ENCODE results near the gene CTRB1. TPM values are rescaled to one million over a fixed set of nuclear protein-coding genes. Genes with fewer than 3 reads are reported as not detected.

CTRB1 gene
- total RNA-seq, 1 experiment from 2014 or later, result not detected

- Histone ChIP-seq H3K27me3 (ENCODE audit: insufficient read depth, low read length) (no peaks in the 10 kb centered on the region), H3K23ac (ENCODE audit: insufficient read length, low read depth, low read length) (no peak overlapping the region), H3K9me3 (ENCODE audit: control insufficient read depth, low read depth, low read length) (peaks cover 20% of the 10 kb centered on the region), H2BK20ac (ENCODE audit: low read depth, low read length, poor library complexity, severe bottlenecking) (no peak overlapping the region), H2AK5ac (ENCODE audit: insufficient read length, low read length) (no peak overlapping the region), H3T11ph (ENCODE audit: low read length) (no peak overlapping the region), H3K4me2 (ENCODE audit: insufficient read depth, insufficient read length, low read length) (no peak overlapping the region), H3K4me1 (ENCODE audit: insufficient read depth, low read length) (no peaks in the 10 kb centered on the region), H3K27ac (ENCODE audit: insufficient read length, low read depth, low read length) (no peak overlapping the region), H3K56ac (ENCODE audit: insufficient read length, low read depth, low read length) (no peak overlapping the region), H3K18ac (ENCODE audit: insufficient read length, low read depth, low read length) (no peak overlapping the region), H3K79me1 (ENCODE audit: insufficient read depth, low read depth, low read length, poor library complexity, severe bottlenecking) (no peaks in the 10 kb centered on the region), H3K9ac (ENCODE audit: extremely low read depth, insufficient read length, low read length) (no peak overlapping the region), H4K91ac (ENCODE audit: insufficient read length, low read depth, low read length) (no peak overlapping the region), H2BK12ac (ENCODE audit: insufficient read length, low read depth, low read length) (no peak overlapping the region), H4K8ac (replicated peaks; ENCODE audit: insufficient read length, low read depth, low read length) (no peak overlapping the region), H3K79me2 (ENCODE audit: insufficient read depth, low read length) (no peaks in the 10 kb centered on the region), H4K5ac (ENCODE audit: insufficient read length, low read depth, low read length) (no peak overlapping the region), H2BK120ac (ENCODE audit: low read depth, low read length, poor library complexity, severe bottlenecking) (no peak overlapping the region), H2BK5ac (ENCODE audit: insufficient read length, low read length) (no peak overlapping the region), H4K20me1 (ENCODE audit: control insufficient read depth, insufficient read depth, insufficient read length) (no peaks in the 10 kb centered on the region), H3K23me2 (ENCODE audit: insufficient read length, low read depth, low read length, poor library complexity, severe bottlenecking) (no peaks in the 10 kb centered on the region), H3K4ac (ENCODE audit: low read depth, low read length) (no peak overlapping the region), H2AFZ (ENCODE audit: low read length) (no peak overlapping the region), H3K14ac (ENCODE audit: insufficient read depth, low read length) (no peak overlapping the region), H2BK15ac (ENCODE audit: low read depth, low read length) (no peak overlapping the region)
- Mint-ChIP-seq H3K4me1 (no peaks in the 10 kb centered on the region), H3K36me3 (ENCODE audit: insufficient read depth in 1 of 3, low read depth in 3 of 3) (peaks cover 22 to 44% (median 42%) of the 10 kb centered on the region in 3 experiments), H3K27ac (no peak overlapping the region), H3K9me3 (peaks cover 47 to 48% of the 10 kb centered on the region in 2 experiments), H3K27me3 (ENCODE audit: low read depth) (peaks cover 4% of the 10 kb centered on the region; the same call in 1 of the 2 replicates), H3K4me3 (no peak overlapping the region)
- WGBS (ENCODE audit: extremely low coverage, insufficient read length, low lambda C conversion rate), result no CpG with 5 or more reads among the region's 2 CpGs
- DNase-seq, result no peak
- TF ChIP-seq CTCF (conservative IDR thresholded peaks at IDR 0.05), result no peak
Observed at GRCh38 chr16:75176926-75177325, 41.9 kb upstream of the CTRB1 start.

All from H9 (cell line).